ENCODE measurements around the gene MND1.

The MND1 gene

GRCh38 chr4:153365003-153365402 is 20.5 kb downstream of the MND1 start:
- no peak for DNase-seq (ENCODE audit: low read depth)
- no peak for TF ChIP-seq CTCF (conservative IDR thresholded peaks at IDR 0.05; ENCODE audit: low read depth, low read length)
- H3K4me3 ChIP-seq (ENCODE audit: low read depth, low read length): no peak overlapping the region

GRCh38 chr4:153366486-153366885 is 22.0 kb downstream of the MND1 start:
- no peak overlapping the region for H3K4me3 ChIP-seq (ENCODE audit: low read depth, low read length)
- no peak for DNase-seq (ENCODE audit: low read depth)
- TF ChIP-seq CTCF (conservative IDR thresholded peaks at IDR 0.05; ENCODE audit: low read depth, low read length): no peak

- no peak for TF ChIP-seq CTCF (conservative IDR thresholded peaks at IDR 0.05; ENCODE audit: low read depth, low read length)
- no peak overlapping the region for H3K4me3 ChIP-seq (ENCODE audit: low read depth, low read length)
- DNase-seq (ENCODE audit: low read depth): no peak
Measured at GRCh38 chr4:153367092-153367491, 22.6 kb downstream of the MND1 start.

- no peak for DNase-seq (ENCODE audit: low read depth)
- TF ChIP-seq CTCF (conservative IDR thresholded peaks at IDR 0.05; ENCODE audit: low read depth, low read length): no peak
- H3K4me3 ChIP-seq (ENCODE audit: low read depth, low read length): no peak overlapping the region
Measured at GRCh38 chr4:153369021-153369420, 24.5 kb downstream of the MND1 start.

GRCh38 chr4:153371701-153372234 is 27.3 kb downstream of the MND1 start:
- no peak overlapping the region for H3K4me3 ChIP-seq (ENCODE audit: low read depth, low read length)
- no peak for DNase-seq (ENCODE audit: low read depth)
- no peak for TF ChIP-seq CTCF (conservative IDR thresholded peaks at IDR 0.05; ENCODE audit: low read depth, low read length)

GRCh38 chr4:153372967-153373562 is 28.6 kb downstream of the MND1 start:
- TF ChIP-seq CTCF (conservative IDR thresholded peaks at IDR 0.05; ENCODE audit: low read depth, low read length): no peak
- DNase-seq (ENCODE audit: low read depth): no peak

GRCh38 chr4:153374442-153374841 is 30.0 kb downstream of the MND1 start:
- no peak overlapping the region for H3K4me3 ChIP-seq (ENCODE audit: low read depth, low read length)
- TF ChIP-seq CTCF (conservative IDR thresholded peaks at IDR 0.05; ENCODE audit: low read depth, low read length): no peak
- no peak for DNase-seq (ENCODE audit: low read depth)

More at GRCh38 chr4:153372967-153373562, 28.6 kb downstream of the MND1 start:
- H3K4me3 ChIP-seq (ENCODE audit: low read depth, low read length): no peak overlapping the region
